ENCODE measurements around the gene ATP11B. TPM values are rescaled to one million over a fixed set of nuclear protein-coding genes. Genes with fewer than 3 reads are reported as not detected.

Gene ATP11B
- polyA plus RNA-seq, 2 donors, result 25.7 to 32.9 TPM

- H3K27ac ChIP-seq (ENCODE audit: low read depth in 2 of 2, low read length in 1 of 2), result no peak overlapping the region
- H3K27me3 ChIP-seq (ENCODE audit: control insufficient read depth in 1 of 2, insufficient read depth in 2 of 2, low read length in 2 of 2), result no peaks in the 10 kb centered on the region
- no peaks in the 10 kb centered on the region for H3K4me1 ChIP-seq (ENCODE audit: control insufficient read depth in 2 of 2, insufficient read depth in 2 of 2, low read length in 1 of 2)
- no peaks in the 10 kb centered on the region for H3K36me3 ChIP-seq (ENCODE audit: control insufficient read depth in 2 of 2, insufficient read depth in 2 of 2, low read length in 1 of 2)
- H3K9me3 ChIP-seq (ENCODE audit: control insufficient read depth in 2 of 2, insufficient read depth in 1 of 2, low read depth in 1 of 2, low read length in 1 of 2), result peaks cover 0 to 3% of the 10 kb centered on the region in 2 donors
- H3K4me3 ChIP-seq (ENCODE audit: low read depth in 1 of 2, low read length in 2 of 2), result no peak overlapping the region
- 81% methylated on average over 1 of the region's 1 CpG for WGBS, 2 donors
Measured at GRCh38 chr3:182782149-182782548, 11.2 kb upstream of the ATP11B start.

GRCh38 chr3:182783106-182783505 is 10.2 kb upstream of the ATP11B start:
- Histone ChIP-seq H3K4me1 (ENCODE audit: control insufficient read depth in 2 of 2, insufficient read depth in 2 of 2, low read length in 1 of 2) (no peaks in the 10 kb centered on the region), H3K4me3 (ENCODE audit: low read depth in 1 of 2, low read length in 2 of 2) (no peak overlapping the region), H3K36me3 (ENCODE audit: control insufficient read depth in 2 of 2, insufficient read depth in 2 of 2, low read length in 1 of 2) (no peaks in the 10 kb centered on the region), H3K27me3 (ENCODE audit: control insufficient read depth in 1 of 2, insufficient read depth in 2 of 2, low read length in 2 of 2) (no peaks in the 10 kb centered on the region), H3K9me3 (ENCODE audit: control insufficient read depth in 2 of 2, insufficient read depth in 1 of 2, low read depth in 1 of 2, low read length in 1 of 2) (no peaks in the 10 kb centered on the region), H3K27ac (ENCODE audit: low read depth in 2 of 2, low read length in 1 of 2) (no peak overlapping the region)
- 91 to 92% methylated on average over 1 of the region's 1 CpG for WGBS, 2 donors

- WGBS, 2 donors, result 35 to 50% methylated on average over 1 of the region's 1 CpG
- Histone ChIP-seq H3K36me3 (ENCODE audit: control insufficient read depth in 2 of 2, insufficient read depth in 2 of 2, low read length in 1 of 2) (no peaks in the 10 kb centered on the region), H3K27me3 (ENCODE audit: control insufficient read depth in 1 of 2, insufficient read depth in 2 of 2, low read length in 2 of 2) (no peaks in the 10 kb centered on the region)
Measured at GRCh38 chr3:182784542-182784941, 8.8 kb upstream of the ATP11B start.

GRCh38 chr3:182785142-182785541 is 8.2 kb upstream of the ATP11B start:
- no peaks in the 10 kb centered on the region for H3K4me1 ChIP-seq (ENCODE audit: control insufficient read depth in 2 of 2, insufficient read depth in 2 of 2, low read length in 1 of 2)
- 86 to 91% methylated on average over 3 of the region's 3 CpGs for WGBS, 2 donors
- no peak overlapping the region for H3K27ac ChIP-seq (ENCODE audit: low read depth in 2 of 2, low read length in 1 of 2)
- no peak overlapping the region for H3K4me3 ChIP-seq (ENCODE audit: low read depth in 1 of 2, low read length in 2 of 2)
- no peaks in the 10 kb centered on the region for H3K36me3 ChIP-seq (ENCODE audit: control insufficient read depth in 2 of 2, insufficient read depth in 2 of 2, low read length in 1 of 2)
- no peaks in the 10 kb centered on the region for H3K9me3 ChIP-seq (ENCODE audit: control insufficient read depth in 2 of 2, insufficient read depth in 1 of 2, low read depth in 1 of 2, low read length in 1 of 2)
- no peaks in the 10 kb centered on the region for H3K27me3 ChIP-seq (ENCODE audit: control insufficient read depth in 1 of 2, insufficient read depth in 2 of 2, low read length in 2 of 2)

More at GRCh38 chr3:182784542-182784941, 8.8 kb upstream of the ATP11B start:
- Histone ChIP-seq H3K4me1 (ENCODE audit: control insufficient read depth in 2 of 2, insufficient read depth in 2 of 2, low read length in 1 of 2) (no peaks in the 10 kb centered on the region), H3K27ac (ENCODE audit: low read depth in 2 of 2, low read length in 1 of 2) (no peak overlapping the region), H3K4me3 (ENCODE audit: low read depth in 1 of 2, low read length in 2 of 2) (no peak overlapping the region), H3K9me3 (ENCODE audit: control insufficient read depth in 2 of 2, insufficient read depth in 1 of 2, low read depth in 1 of 2, low read length in 1 of 2) (no peaks in the 10 kb centered on the region)

GRCh38 chr3:182785756-182786155 is 7.5 kb upstream of the ATP11B start:
- Histone ChIP-seq H3K4me1 (ENCODE audit: control insufficient read depth in 2 of 2, insufficient read depth in 2 of 2, low read length in 1 of 2) (no peaks in the 10 kb centered on the region), H3K27ac (ENCODE audit: low read depth in 2 of 2, low read length in 1 of 2) (no peak overlapping the region), H3K4me3 (ENCODE audit: low read depth in 1 of 2, low read length in 2 of 2) (no peak overlapping the region), H3K27me3 (ENCODE audit: control insufficient read depth in 1 of 2, insufficient read depth in 2 of 2, low read length in 2 of 2) (no peaks in the 10 kb centered on the region), H3K36me3 (ENCODE audit: control insufficient read depth in 2 of 2, insufficient read depth in 2 of 2, low read length in 1 of 2) (no peaks in the 10 kb centered on the region), H3K9me3 (ENCODE audit: control insufficient read depth in 2 of 2, insufficient read depth in 1 of 2, low read depth in 1 of 2, low read length in 1 of 2) (no peaks in the 10 kb centered on the region)

GRCh38 chr3:182786564-182787196 is 6.6 kb upstream of the ATP11B start:
- Histone ChIP-seq H3K4me1 (ENCODE audit: control insufficient read depth in 2 of 2, insufficient read depth in 2 of 2, low read length in 1 of 2) (no peaks in the 10 kb centered on the region), H3K4me3 (ENCODE audit: low read depth in 1 of 2, low read length in 2 of 2) (no peak overlapping the region), H3K27me3 (ENCODE audit: control insufficient read depth in 1 of 2, insufficient read depth in 2 of 2, low read length in 2 of 2) (no peaks in the 10 kb centered on the region), H3K27ac (ENCODE audit: low read depth in 2 of 2, low read length in 1 of 2) (no peak overlapping the region), H3K36me3 (ENCODE audit: control insufficient read depth in 2 of 2, insufficient read depth in 2 of 2, low read length in 1 of 2) (no peaks in the 10 kb centered on the region), H3K9me3 (ENCODE audit: control insufficient read depth in 2 of 2, insufficient read depth in 1 of 2, low read depth in 1 of 2, low read length in 1 of 2) (no peaks in the 10 kb centered on the region)
- WGBS, 2 donors, result 82 to 85% methylated on average over 5 of the region's 5 CpGs

- no peak overlapping the region for H3K4me3 ChIP-seq (ENCODE audit: low read depth in 1 of 2, low read length in 2 of 2)
- 71 to 76% methylated on average over 12 of the region's 12 CpGs for WGBS, 2 donors
- no peaks in the 10 kb centered on the region for H3K4me1 ChIP-seq (ENCODE audit: control insufficient read depth in 2 of 2, insufficient read depth in 2 of 2, low read length in 1 of 2)
Measured at GRCh38 chr3:182787302-182788036, 5.8 kb upstream of the ATP11B start.

GRCh38 chr3:182789371-182789770 is 3.9 kb upstream of the ATP11B start:
- no peaks in the 10 kb centered on the region for H3K4me1 ChIP-seq (ENCODE audit: control insufficient read depth in 2 of 2, insufficient read depth in 2 of 2, low read length in 1 of 2)
- no peaks in the 10 kb centered on the region for H3K36me3 ChIP-seq (ENCODE audit: control insufficient read depth in 2 of 2, insufficient read depth in 2 of 2, low read length in 1 of 2)
- H3K27ac ChIP-seq (ENCODE audit: low read depth in 2 of 2, low read length in 1 of 2), result no peak overlapping the region
- H3K9me3 ChIP-seq (ENCODE audit: control insufficient read depth in 2 of 2, insufficient read depth in 1 of 2, low read depth in 1 of 2, low read length in 1 of 2), result no peaks in the 10 kb centered on the region
- H3K27me3 ChIP-seq (ENCODE audit: control insufficient read depth in 1 of 2, insufficient read depth in 2 of 2, low read length in 2 of 2), result no peaks in the 10 kb centered on the region
- WGBS, 2 donors, result 59 to 64% methylated on average over 1 of the region's 1 CpG
- no peak overlapping the region for H3K4me3 ChIP-seq (ENCODE audit: low read depth in 1 of 2, low read length in 2 of 2)

More at GRCh38 chr3:182787302-182788036, 5.8 kb upstream of the ATP11B start:
- Histone ChIP-seq H3K27me3 (ENCODE audit: control insufficient read depth in 1 of 2, insufficient read depth in 2 of 2, low read length in 2 of 2) (no peaks in the 10 kb centered on the region), H3K9me3 (ENCODE audit: control insufficient read depth in 2 of 2, insufficient read depth in 1 of 2, low read depth in 1 of 2, low read length in 1 of 2) (no peaks in the 10 kb centered on the region), H3K36me3 (ENCODE audit: control insufficient read depth in 2 of 2, insufficient read depth in 2 of 2, low read length in 1 of 2) (no peaks in the 10 kb centered on the region), H3K27ac (ENCODE audit: low read depth in 2 of 2, low read length in 1 of 2) (no peak overlapping the region)

- 82 to 89% methylated on average over 1 of the region's 1 CpG for WGBS, 2 donors
- Histone ChIP-seq H3K27ac (ENCODE audit: low read depth in 2 of 2, low read length in 1 of 2) (no peak overlapping the region), H3K4me1 (ENCODE audit: control insufficient read depth in 2 of 2, insufficient read depth in 2 of 2, low read length in 1 of 2) (no peaks in the 10 kb centered on the region), H3K4me3 (ENCODE audit: low read depth in 1 of 2, low read length in 2 of 2) (no peak overlapping the region), H3K36me3 (ENCODE audit: control insufficient read depth in 2 of 2, insufficient read depth in 2 of 2, low read length in 1 of 2) (no peaks in the 10 kb centered on the region), H3K27me3 (ENCODE audit: control insufficient read depth in 1 of 2, insufficient read depth in 2 of 2, low read length in 2 of 2) (no peaks in the 10 kb centered on the region), H3K9me3 (ENCODE audit: control insufficient read depth in 2 of 2, insufficient read depth in 1 of 2, low read depth in 1 of 2, low read length in 1 of 2) (no peaks in the 10 kb centered on the region)
Measured at GRCh38 chr3:182790612-182791011, 2.7 kb upstream of the ATP11B start.

Measured in esophagus (tissue), 2 donors.